Keratinocyte (primary cell): ENCODE measurements around the gene CREG2. TPM values are rescaled to one million over a fixed set of nuclear protein-coding genes. Genes with fewer than 3 reads are reported as not detected.

Experiments
- DNase-seq: peaks from one replicate; pipeline ENCODE4 v3.0.0-alpha.2; 2011; ENCODE audit warnings: low read depth, missing footprints, low spot score
- FAIRE-seq: peaks from 2 replicates; lab custom pipeline; 2011; peaks lifted over from hg19 to GRCh38; lab: Jason Lieb, UNC
- H2AFZ ChIP-seq: 2 replicates; pipeline ENCODE4 v1.6.0; 2012; ENCODE audit warnings: low read length, control low read depth, inconsistent platforms; ENCODE audit not compliant: control insufficient read depth
- H3K27ac ChIP-seq: 2 replicates; pipeline ENCODE4 v1.5.1; 2011; ENCODE audit warnings: low read length; ENCODE audit not compliant: control insufficient read depth, insufficient read depth
- H3K27me3 ChIP-seq: 3 replicates; pipeline ENCODE4 v1.6.0; 2011; ENCODE audit warnings: low read length; ENCODE audit not compliant: control insufficient read depth, insufficient read depth; ENCODE audit errors: extremely low read depth
- H3K36me3 ChIP-seq, 2 experiments: 2 replicates in 1 of 2; 3 replicates in 1 of 2; pipeline ENCODE4 v1.5.1; 2011; ENCODE audit warnings: low read length in 2 of 2, mild to moderate bottlenecking in 1 of 2; ENCODE audit not compliant: control insufficient read depth in 2 of 2, insufficient read depth in 2 of 2; ENCODE audit errors: extremely low read depth in 1 of 2
- H3K4me1 ChIP-seq: 3 replicates; pipeline ENCODE4 v1.5.1; 2011; ENCODE audit warnings: low read length; ENCODE audit not compliant: control insufficient read depth, insufficient read depth; ENCODE audit errors: extremely low read depth
- H3K4me2 ChIP-seq: 3 replicates; pipeline ENCODE4 v1.6.0; 2011; ENCODE audit warnings: low read depth, low read length; ENCODE audit not compliant: control insufficient read depth, insufficient read depth; ENCODE audit errors: extremely low read depth
- H3K4me3 ChIP-seq, 3 experiments: fragments of 200-600 bp in 1 of 3; sonication (generic) in 1 of 3; 2 replicates in 2 of 3; 3 replicates in 1 of 3; pipeline ENCODE4 v1.5.1; 2011 to 2016; ENCODE audit warnings: low read length in 3 of 3, mild to moderate bottlenecking in 3 of 3, control low read depth in 2 of 3, inconsistent platforms in 1 of 3, low read depth in 1 of 3, mixed read lengths in 1 of 3, mixed run types in 1 of 3, moderate library complexity in 1 of 3; ENCODE audit not compliant: control insufficient read depth in 2 of 3, insufficient read depth in 2 of 3; ENCODE audit errors: extremely low read depth in 1 of 3
- H3K79me2 ChIP-seq: 2 replicates; pipeline ENCODE4 v1.6.0; 2012; ENCODE audit warnings: low read length; ENCODE audit not compliant: control insufficient read depth, insufficient read depth
- H3K9ac ChIP-seq: 3 replicates; pipeline ENCODE4 v1.6.0; 2011; ENCODE audit warnings: low read length; ENCODE audit not compliant: control insufficient read depth, insufficient read depth; ENCODE audit errors: extremely low read depth
- H3K9me1 ChIP-seq: 3 replicates; pipeline ENCODE4 v1.6.0; 2011; ENCODE audit warnings: low read length; ENCODE audit not compliant: control insufficient read depth, insufficient read depth; ENCODE audit errors: extremely low read depth
- H3K9me3 ChIP-seq: 2 replicates; pipeline ENCODE4 v1.5.1; 2012; ENCODE audit warnings: low read depth, low read length; ENCODE audit not compliant: control insufficient read depth
- H4K20me1 ChIP-seq: 3 replicates; pipeline ENCODE4 v1.6.0; 2011; ENCODE audit warnings: low read length; ENCODE audit not compliant: control insufficient read depth, insufficient read depth; ENCODE audit errors: extremely low read depth
- EZH2 ChIP-seq: IDR thresholded peaks from one replicate; pipeline ENCODE4 v1.6.1; 2012; ENCODE audit warnings: inconsistent platforms, mild to moderate bottlenecking, low read length, moderate library complexity
- dilution Hi-C: fragments of 300-500 bp; cut with MboI; formaldehyde crosslinking; loops from one replicate; pipeline ENCODE4 v1.7.0; 2020; ENCODE audit warnings: low sequenced_read_pairs; ENCODE audit not compliant: extremely low pct_ligation_motif_present
- polyA plus RNA-seq, 5 experiments: library from polyadenylated mRNA; depleted of rRNA in 3 of 5; stranded (reverse) in 3 of 5; stranded (forward) in 1 of 5; unstranded in 1 of 5; fragments of >200 nt; gene quantifications; 1 replicate in 1 of 5; 2 replicates in 3 of 5; 3 replicates in 1 of 5; pipeline versions ENCODE4 v1.2.1 to v1.2.3, GENCODE V29; 2011 to 2012; ENCODE audit warnings: missing spikeins in 2 of 5, low read depth in 1 of 5, low replicate concordance in 1 of 5
- TF ChIP-seq, protein P1 (sequence below), 3 experiments: IDR thresholded peaks in 1 of 3; conservative IDR thresholded peaks in 1 of 3; optimal IDR thresholded peaks in 1 of 3; 2 replicates in 2 of 3; 3 replicates in 1 of 3; pipeline versions ENCODE3 to v1.5.1; 2011; ENCODE audit warnings: low read length in 3 of 3, mild to moderate bottlenecking in 3 of 3, moderate library complexity in 2 of 3, control low read depth in 1 of 3, inconsistent platforms in 1 of 3; ENCODE audit not compliant: insufficient read depth in 2 of 3; ENCODE audit errors: extremely low read depth in 1 of 3

CREG2 gene
- polyA plus RNA-seq, 1 donor (not counting 4 experiments of a cell fraction or from before 2014, with no cell fraction given): 1.7 TPM

DNA sequence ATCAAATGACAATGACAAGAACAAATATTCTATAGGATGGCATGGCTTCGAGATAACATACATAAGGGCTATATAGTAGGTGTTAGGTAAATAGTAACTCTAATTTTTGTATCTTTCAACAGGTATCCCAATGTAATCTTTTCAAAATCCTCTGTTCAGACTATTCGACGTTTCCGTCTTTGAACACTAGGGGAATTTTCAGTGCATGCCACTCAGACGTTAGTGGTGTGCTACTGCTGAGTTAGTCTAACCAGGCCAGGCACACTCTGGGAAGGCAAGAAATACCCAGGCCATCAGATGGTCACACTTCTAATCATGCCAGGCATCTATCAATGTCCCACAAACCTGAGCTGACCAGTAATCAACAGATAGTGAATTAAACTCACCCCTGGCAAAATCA lies 14.6 kb upstream of the CREG2 start:
- H3K4me2 ChIP-seq: no peak overlapping the region
- H4K20me1 ChIP-seq: no peaks in the 10 kb centered on the region
- dilution Hi-C loops: no loop called here
- TF ChIP-seq EZH2: no peak
- TF ChIP-seq, protein P1, sequence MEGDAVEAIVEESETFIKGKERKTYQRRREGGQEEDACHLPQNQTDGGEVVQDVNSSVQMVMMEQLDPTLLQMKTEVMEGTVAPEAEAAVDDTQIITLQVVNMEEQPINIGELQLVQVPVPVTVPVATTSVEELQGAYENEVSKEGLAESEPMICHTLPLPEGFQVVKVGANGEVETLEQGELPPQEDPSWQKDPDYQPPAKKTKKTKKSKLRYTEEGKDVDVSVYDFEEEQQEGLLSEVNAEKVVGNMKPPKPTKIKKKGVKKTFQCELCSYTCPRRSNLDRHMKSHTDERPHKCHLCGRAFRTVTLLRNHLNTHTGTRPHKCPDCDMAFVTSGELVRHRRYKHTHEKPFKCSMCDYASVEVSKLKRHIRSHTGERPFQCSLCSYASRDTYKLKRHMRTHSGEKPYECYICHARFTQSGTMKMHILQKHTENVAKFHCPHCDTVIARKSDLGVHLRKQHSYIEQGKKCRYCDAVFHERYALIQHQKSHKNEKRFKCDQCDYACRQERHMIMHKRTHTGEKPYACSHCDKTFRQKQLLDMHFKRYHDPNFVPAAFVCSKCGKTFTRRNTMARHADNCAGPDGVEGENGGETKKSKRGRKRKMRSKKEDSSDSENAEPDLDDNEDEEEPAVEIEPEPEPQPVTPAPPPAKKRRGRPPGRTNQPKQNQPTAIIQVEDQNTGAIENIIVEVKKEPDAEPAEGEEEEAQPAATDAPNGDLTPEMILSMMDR (optimal IDR thresholded peaks at IDR 0.05 in 1 of 3, IDR thresholded peaks at IDR 0.05 in 1 of 3, conservative IDR thresholded peaks at IDR 0.05 in 1 of 3; ENCODE audit: extremely low read depth in 1 of 3, insufficient read depth in 2 of 3, low read length in 3 of 3): peak in 2 of 3 experiments; percentile 8 to 24
- H3K27me3 ChIP-seq: no peaks in the 10 kb centered on the region
- no peak overlapping the region for H3K9ac ChIP-seq
- FAIRE-seq: no peak
- no peaks in the 10 kb centered on the region for H3K36me3 ChIP-seq
- no peaks in the 10 kb centered on the region for H3K9me3 ChIP-seq
- H3K27ac ChIP-seq: no peak overlapping the region
- no peaks in the 10 kb centered on the region for H3K9me1 ChIP-seq
- no peak overlapping the region for H3K4me3 ChIP-seq
- DNase-seq: no peak
- peaks cover 7% of the 10 kb centered on the region for H3K4me1 ChIP-seq
- no peak overlapping the region for H2AFZ ChIP-seq
- H3K79me2 ChIP-seq: no peaks in the 10 kb centered on the region

DNA sequence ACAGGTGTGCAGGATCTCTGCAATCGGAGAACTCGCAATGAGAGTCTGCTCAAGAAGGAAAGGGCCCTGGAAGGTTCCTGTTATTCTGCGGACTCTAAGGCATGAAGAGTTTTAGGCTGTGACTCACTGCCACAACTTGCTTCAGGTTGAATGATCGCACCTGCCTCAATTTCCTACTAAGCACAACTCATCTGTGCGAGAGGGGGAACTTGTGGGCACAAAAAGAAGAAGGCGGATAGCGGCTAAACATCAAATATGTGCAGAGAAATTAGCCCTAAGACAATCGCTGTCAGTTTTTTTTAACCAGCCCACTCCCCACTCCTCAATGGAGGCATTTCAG lies 14.0 kb upstream of the CREG2 start:
- no peak for FAIRE-seq
- TF ChIP-seq EZH2: no peak
- TF ChIP-seq, protein P1 (optimal IDR thresholded peaks at IDR 0.05 in 1 of 3, IDR thresholded peaks at IDR 0.05 in 1 of 3, conservative IDR thresholded peaks at IDR 0.05 in 1 of 3; ENCODE audit: extremely low read depth in 1 of 3, insufficient read depth in 2 of 3, low read length in 3 of 3): no peak
- no peaks in the 10 kb centered on the region for H3K9me1 ChIP-seq
- H3K27ac ChIP-seq: no peak overlapping the region
- H3K79me2 ChIP-seq: no peaks in the 10 kb centered on the region
- no peak overlapping the region for H3K4me2 ChIP-seq
- no peaks in the 10 kb centered on the region for H3K27me3 ChIP-seq
- H3K4me3 ChIP-seq: no peak overlapping the region
- no peak for DNase-seq
- peaks cover 12% of the 10 kb centered on the region for H3K4me1 ChIP-seq
- H2AFZ ChIP-seq: no peak overlapping the region
- H3K9ac ChIP-seq: no peak overlapping the region
- dilution Hi-C loops: no loop called here
- H3K9me3 ChIP-seq: no peaks in the 10 kb centered on the region
- no peaks in the 10 kb centered on the region for H4K20me1 ChIP-seq
- no peaks in the 10 kb centered on the region for H3K36me3 ChIP-seq
